ENCODE measurements around the gene GDNF. TPM values are rescaled to one million over a fixed set of nuclear protein-coding genes. Genes with fewer than 3 reads are reported as not detected.

GDNF gene
- total and polyA plus RNA-seq, 12 donors = 0.06 to 0.98 (median 0.34) TPM; not detected in 1

- H3K36me3 ChIP-seq (replicated peaks in 1 of 2) = no peaks in the 10 kb centered on the region
- TF ChIP-seq POLR2A (IDR thresholded peaks at IDR 0.05) = no peak
- TF ChIP-seq CTCF (IDR thresholded peaks at IDR 0.05) = no peak
- DNase-seq = no peak
- no peak overlapping the region for H3K27ac ChIP-seq
- intact Hi-C loops (cut with DNase I) = no loop called here
- peaks cover 4% of the 10 kb centered on the region for H3K27me3 ChIP-seq
- no peak overlapping the region for H3K4me3 ChIP-seq
- WGBS, 4 donors = 40 to 49% (median 43%) methylated on average over 3 of the region's 3 CpGs
- no peaks in the 10 kb centered on the region for H3K9me3 ChIP-seq (replicated peaks in 1 of 3)
- H3K4me1 ChIP-seq (replicated peaks in 1 of 2) = no peaks in the 10 kb centered on the region
Measured at GRCh38 chr5:37860206-37860605, 20.4 kb upstream of the GDNF start.

GRCh38 chr5:37859805-37860204, 20.0 kb upstream of the GDNF start:
- Histone ChIP-seq H3K4me3 (no peak overlapping the region), H3K4me1 (replicated peaks in 1 of 2) (no peaks in the 10 kb centered on the region), H3K27ac (no peak overlapping the region), H3K36me3 (replicated peaks in 1 of 2) (no peaks in the 10 kb centered on the region), H3K27me3 (peaks cover 4% of the 10 kb centered on the region), H3K9me3 (replicated peaks in 1 of 3) (no peaks in the 10 kb centered on the region)
- TF ChIP-seq CTCF (IDR thresholded peaks at IDR 0.05) = no peak
- WGBS, 4 donors = 58 to 65% (median 61%) methylated on average over 4 of the region's 4 CpGs
- no peak for DNase-seq
- intact Hi-C loops (cut with DNase I) = no loop called here

- no peaks in the 10 kb centered on the region for H3K36me3 ChIP-seq (replicated peaks in 1 of 2)
- H3K27me3 ChIP-seq = peaks cover 4% of the 10 kb centered on the region
- no peaks in the 10 kb centered on the region for H3K4me1 ChIP-seq (replicated peaks in 1 of 2)
- no peak for DNase-seq
- TF ChIP-seq POLR2A (IDR thresholded peaks at IDR 0.05) = no peak
- TF ChIP-seq CTCF (IDR thresholded peaks at IDR 0.05) = no peak
- H3K9me3 ChIP-seq (replicated peaks in 1 of 3) = no peaks in the 10 kb centered on the region
- intact Hi-C loops (cut with DNase I) = no loop called here
- no peak overlapping the region for H3K27ac ChIP-seq
- no peak overlapping the region for H3K4me3 ChIP-seq
Measured at GRCh38 chr5:37858250-37858649, 18.4 kb upstream of the GDNF start.

- 39 to 53% (median 47%) methylated on average over 1 of the region's 1 CpG for WGBS, 4 donors
- no peak overlapping the region for H3K4me3 ChIP-seq
- H3K36me3 ChIP-seq (replicated peaks in 1 of 2) = no peaks in the 10 kb centered on the region
- DNase-seq = no peak
- H3K9me3 ChIP-seq (replicated peaks in 1 of 3) = no peaks in the 10 kb centered on the region
- TF ChIP-seq CTCF (IDR thresholded peaks at IDR 0.05) = no peak
- TF ChIP-seq POLR2A (IDR thresholded peaks at IDR 0.05) = no peak
- peaks cover 4% of the 10 kb centered on the region for H3K27me3 ChIP-seq
- H3K4me1 ChIP-seq (replicated peaks in 1 of 2) = no peaks in the 10 kb centered on the region
- H3K27ac ChIP-seq = no peak overlapping the region
- intact Hi-C loops (cut with DNase I) = no loop called here
Measured at GRCh38 chr5:37857696-37858095, 17.9 kb upstream of the GDNF start.

Measured in adrenal gland (tissue), 12 donors.